Measurements from ENCODE around the gene AKTIP. TPM values are rescaled to one million over a fixed set of nuclear protein-coding genes. Genes with fewer than 3 reads are reported as not detected.
A peak's percentile ranks its signal among the peaks of the same experiment; 100 is the strongest.

Gene AKTIP
- total RNA-seq, 1 donor, result 29.6 TPM

DNA sequence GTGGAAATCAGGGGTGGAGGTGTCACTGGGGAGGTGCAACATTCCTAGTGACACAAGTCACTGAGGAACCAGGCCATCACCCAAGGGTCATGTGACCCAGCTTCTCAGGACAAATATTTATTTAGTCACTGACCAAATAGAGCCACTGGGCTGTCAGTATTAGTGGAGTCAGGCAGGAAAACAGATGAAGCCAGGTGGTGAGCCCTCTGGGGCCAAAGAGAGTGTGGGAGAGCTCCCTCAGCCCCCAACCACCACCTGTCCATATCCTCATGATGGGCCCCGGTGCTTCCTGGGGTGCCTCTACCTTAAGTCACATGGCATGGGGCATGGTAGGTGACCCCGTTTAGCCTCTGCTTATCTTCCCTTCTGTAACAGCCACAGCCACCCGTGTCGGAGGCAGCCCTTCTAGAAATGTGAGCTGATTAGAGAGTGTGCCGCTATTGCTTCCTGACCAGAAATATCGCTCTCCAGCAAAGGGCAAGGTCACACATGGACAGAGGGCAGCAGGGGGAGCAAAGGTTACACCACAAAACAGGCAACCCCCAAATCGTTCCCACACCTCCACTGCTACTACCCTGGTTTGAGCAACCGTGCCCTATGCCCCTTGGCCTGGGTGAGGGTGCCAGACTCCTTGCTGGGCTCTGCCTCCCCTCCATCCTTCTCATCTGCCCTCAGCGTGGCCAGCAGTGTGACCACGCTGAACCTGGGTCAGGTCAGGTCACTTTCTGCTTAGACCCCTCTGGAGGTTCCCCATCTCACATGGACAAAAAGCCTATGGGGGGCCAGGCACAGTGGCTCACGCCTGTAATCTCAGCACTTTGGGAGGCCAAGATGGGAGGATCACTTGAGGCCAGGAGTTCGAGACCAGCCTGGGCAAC, 8.6 kb upstream of the AKTIP start:
- TF ChIP-seq, protein P1, sequence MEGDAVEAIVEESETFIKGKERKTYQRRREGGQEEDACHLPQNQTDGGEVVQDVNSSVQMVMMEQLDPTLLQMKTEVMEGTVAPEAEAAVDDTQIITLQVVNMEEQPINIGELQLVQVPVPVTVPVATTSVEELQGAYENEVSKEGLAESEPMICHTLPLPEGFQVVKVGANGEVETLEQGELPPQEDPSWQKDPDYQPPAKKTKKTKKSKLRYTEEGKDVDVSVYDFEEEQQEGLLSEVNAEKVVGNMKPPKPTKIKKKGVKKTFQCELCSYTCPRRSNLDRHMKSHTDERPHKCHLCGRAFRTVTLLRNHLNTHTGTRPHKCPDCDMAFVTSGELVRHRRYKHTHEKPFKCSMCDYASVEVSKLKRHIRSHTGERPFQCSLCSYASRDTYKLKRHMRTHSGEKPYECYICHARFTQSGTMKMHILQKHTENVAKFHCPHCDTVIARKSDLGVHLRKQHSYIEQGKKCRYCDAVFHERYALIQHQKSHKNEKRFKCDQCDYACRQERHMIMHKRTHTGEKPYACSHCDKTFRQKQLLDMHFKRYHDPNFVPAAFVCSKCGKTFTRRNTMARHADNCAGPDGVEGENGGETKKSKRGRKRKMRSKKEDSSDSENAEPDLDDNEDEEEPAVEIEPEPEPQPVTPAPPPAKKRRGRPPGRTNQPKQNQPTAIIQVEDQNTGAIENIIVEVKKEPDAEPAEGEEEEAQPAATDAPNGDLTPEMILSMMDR (IDR thresholded peaks at IDR 0.05; ENCODE audit: insufficient read depth, low read length), result no peak
- no peak overlapping the region for H3K4me3 ChIP-seq (ENCODE audit: low read depth, low read length)
- DNase-seq (ENCODE audit: low read depth), result no peak

- H3K4me3 ChIP-seq (ENCODE audit: low read depth, low read length), result no peak overlapping the region
- DNase-seq (ENCODE audit: low read depth), result no peak
- TF ChIP-seq, protein P1 (IDR thresholded peaks at IDR 0.05; ENCODE audit: insufficient read depth, low read length), result no peak
Measured at GRCh38 chr16:53511084-53511402, 8.0 kb upstream of the AKTIP start.

DNA sequence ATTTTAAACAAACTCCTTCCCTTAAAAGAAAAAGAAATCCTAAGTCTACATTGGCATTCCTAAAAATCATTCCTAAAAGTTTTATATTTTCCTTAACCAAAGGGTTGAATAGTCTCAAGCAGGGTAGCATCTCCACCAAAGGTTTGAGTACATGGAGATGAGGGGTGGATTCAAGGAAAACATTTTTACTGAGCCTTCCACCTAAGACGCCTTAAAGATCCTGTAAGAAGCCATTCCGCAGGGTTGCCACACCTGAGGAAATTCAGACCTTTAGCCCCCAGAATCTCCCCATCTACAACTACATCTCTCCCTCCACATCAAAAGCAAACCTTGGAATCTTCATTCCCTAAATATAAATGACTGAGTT, 7.7 kb upstream of the AKTIP start:
- TF ChIP-seq, protein P1 (IDR thresholded peaks at IDR 0.05; ENCODE audit: insufficient read depth, low read length), result no peak
- H3K4me3 ChIP-seq (ENCODE audit: low read depth, low read length), result no peak overlapping the region
- DNase-seq (ENCODE audit: low read depth), result no peak

DNA sequence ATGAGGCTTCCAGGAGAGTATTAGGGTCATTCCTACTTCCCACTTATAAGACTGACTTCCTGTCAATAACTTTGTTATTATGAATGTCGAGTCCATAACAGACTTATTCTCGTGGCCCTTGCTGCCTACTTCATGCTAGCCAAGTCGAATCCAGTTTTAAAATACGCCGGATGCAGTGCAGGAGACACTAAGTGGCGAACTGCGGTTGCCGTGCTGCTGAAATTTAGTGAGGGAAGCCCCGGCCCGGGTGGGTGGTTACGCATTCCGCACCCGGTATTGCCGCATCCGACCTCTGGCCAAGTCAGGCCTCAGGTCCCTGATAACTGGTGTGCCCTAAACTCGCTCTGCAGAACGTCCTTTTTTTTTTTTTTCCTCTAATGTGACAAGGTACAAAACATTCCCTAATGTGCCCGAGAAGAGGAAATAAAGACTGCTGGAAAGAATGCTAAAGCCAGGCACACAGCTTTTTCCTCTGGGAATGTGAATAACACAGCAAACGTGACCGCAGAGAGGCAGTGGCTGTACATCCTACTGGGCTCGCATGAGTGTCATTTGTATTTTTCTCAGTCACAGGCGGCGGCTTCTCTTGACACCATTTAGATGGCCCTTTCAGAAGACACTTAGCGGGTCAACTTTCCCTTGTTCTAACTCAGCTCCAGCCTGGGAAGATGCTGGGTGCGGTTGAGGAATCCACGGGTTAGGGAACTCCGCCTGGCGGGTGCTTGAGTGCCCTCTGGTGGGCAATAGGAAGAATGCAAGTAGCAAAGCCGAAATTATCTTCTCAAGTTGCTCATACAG, 7.1 kb upstream of the AKTIP start:
- TF ChIP-seq, protein P1 (IDR thresholded peaks at IDR 0.05; ENCODE audit: insufficient read depth, low read length), result peak; percentile 96
- H3K4me3 ChIP-seq (ENCODE audit: low read depth, low read length), result no peak overlapping the region
- peak; percentile 83 for DNase-seq (ENCODE audit: low read depth)

DNA sequence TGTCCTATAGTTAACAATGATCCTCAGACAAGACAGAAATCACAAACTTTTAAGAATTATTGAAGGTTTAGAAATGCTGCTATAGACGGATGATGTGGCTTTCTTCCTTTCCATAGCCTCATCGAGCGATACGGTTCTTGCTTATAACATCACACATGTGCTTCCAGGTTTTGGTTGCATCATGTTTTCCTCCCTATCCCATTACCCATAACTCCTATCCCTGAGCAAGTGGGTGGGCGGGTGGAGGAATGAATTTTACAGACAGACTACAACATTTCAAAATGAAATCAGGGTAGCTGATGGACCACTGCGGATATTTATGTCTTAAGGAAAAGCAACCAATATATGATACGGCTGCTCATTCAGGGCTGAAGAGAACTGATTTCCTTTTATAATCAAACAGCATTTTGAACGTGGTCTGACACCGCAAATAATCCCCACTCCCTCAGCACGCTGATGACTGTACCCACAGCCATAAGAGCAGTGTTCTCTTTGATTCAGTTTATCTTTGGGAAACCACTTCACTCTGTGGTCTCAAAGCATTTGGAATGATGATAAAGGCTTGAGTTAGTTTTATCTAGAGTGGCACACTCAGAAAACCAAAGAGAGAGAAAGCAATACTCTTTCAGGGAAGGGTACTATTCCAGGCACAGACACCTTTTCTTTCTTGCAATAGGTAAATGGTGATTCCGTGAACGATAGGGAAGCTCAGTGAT, 4.6 kb upstream of the AKTIP start:
- DNase-seq (ENCODE audit: low read depth), result no peak
- TF ChIP-seq, protein P1 (IDR thresholded peaks at IDR 0.05; ENCODE audit: insufficient read depth, low read length), result no peak
- H3K4me3 ChIP-seq (ENCODE audit: low read depth, low read length), result no peak overlapping the region

DNA sequence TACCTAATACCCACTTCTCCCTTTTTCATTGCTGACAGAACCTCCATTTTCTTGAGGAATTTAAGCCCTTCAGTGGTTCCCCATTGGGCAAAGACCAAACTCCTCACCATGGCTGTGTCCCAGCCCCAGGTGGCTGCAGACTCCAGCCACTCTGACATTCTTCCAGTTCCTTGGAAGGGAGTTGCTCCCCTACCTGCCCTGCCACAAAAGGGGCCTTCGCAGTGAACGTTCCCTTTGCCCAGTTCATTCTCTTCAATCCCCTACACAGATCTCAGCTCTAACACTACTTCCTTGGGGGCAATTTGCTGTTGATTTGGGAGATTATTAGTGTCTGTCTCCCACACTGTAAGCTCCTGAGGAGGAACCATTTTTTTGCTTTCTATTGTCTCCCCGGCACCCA, 3.2 kb upstream of the AKTIP start:
- TF ChIP-seq, protein P1 (IDR thresholded peaks at IDR 0.05; ENCODE audit: insufficient read depth, low read length), result no peak
- no peak overlapping the region for H3K4me3 ChIP-seq (ENCODE audit: low read depth, low read length)
- DNase-seq (ENCODE audit: low read depth), result no peak
